Prostate gland (tissue), 2 donors: ENCODE data around the gene TKTL1.

Experiments
- POLR2A ChIP-seq: fragments of 450-650 bp; IDR thresholded peaks from one replicate; pipeline ENCODE4 v1.6.1; 2016; ENCODE audit warnings: antibody characterized with exemption, mild to moderate bottlenecking
- POLR2AphosphoS5 ChIP-seq: sonication (generic); formaldehyde crosslinking; IDR thresholded peaks from one replicate; pipeline ENCODE4 v1.6.1; 2017; ENCODE audit warnings: antibody characterized with exemption
- TF ChIP-seq, protein P1 (sequence below), 4 experiments: fragments of 200-600 bp in 2 of 4; fragments of 450-650 bp in 2 of 4; sonication (generic) in 2 of 4; IDR thresholded peaks; 1 replicate in 3 of 4; 2 replicates in 1 of 4; pipeline ENCODE4 v1.5.1; 2016 to 2019; ENCODE audit warnings: antibody characterized with exemption in 4 of 4, mild to moderate bottlenecking in 2 of 4, moderate library complexity in 2 of 4

GRCh38 chrX:154350429-154351182, 55.0 kb downstream of the TKTL1 start:
- TF ChIP-seq, protein P1, sequence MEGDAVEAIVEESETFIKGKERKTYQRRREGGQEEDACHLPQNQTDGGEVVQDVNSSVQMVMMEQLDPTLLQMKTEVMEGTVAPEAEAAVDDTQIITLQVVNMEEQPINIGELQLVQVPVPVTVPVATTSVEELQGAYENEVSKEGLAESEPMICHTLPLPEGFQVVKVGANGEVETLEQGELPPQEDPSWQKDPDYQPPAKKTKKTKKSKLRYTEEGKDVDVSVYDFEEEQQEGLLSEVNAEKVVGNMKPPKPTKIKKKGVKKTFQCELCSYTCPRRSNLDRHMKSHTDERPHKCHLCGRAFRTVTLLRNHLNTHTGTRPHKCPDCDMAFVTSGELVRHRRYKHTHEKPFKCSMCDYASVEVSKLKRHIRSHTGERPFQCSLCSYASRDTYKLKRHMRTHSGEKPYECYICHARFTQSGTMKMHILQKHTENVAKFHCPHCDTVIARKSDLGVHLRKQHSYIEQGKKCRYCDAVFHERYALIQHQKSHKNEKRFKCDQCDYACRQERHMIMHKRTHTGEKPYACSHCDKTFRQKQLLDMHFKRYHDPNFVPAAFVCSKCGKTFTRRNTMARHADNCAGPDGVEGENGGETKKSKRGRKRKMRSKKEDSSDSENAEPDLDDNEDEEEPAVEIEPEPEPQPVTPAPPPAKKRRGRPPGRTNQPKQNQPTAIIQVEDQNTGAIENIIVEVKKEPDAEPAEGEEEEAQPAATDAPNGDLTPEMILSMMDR (IDR thresholded peaks at IDR 0.05): no peak
- TF ChIP-seq POLR2A: no peak
- no peak for TF ChIP-seq POLR2AphosphoS5
